ENCODE results near the gene DCHS1. TPM values are rescaled to one million over a fixed set of nuclear protein-coding genes. Genes with fewer than 3 reads are reported as not detected.

Gene DCHS1
- total and polyA plus RNA-seq, 9 of the 15 experiments (the other 6 are each of a cell fraction or from before 2014, with no cell fraction given) = 0.04 to 0.49 (median 0.14) TPM; not detected in 2

DNA sequence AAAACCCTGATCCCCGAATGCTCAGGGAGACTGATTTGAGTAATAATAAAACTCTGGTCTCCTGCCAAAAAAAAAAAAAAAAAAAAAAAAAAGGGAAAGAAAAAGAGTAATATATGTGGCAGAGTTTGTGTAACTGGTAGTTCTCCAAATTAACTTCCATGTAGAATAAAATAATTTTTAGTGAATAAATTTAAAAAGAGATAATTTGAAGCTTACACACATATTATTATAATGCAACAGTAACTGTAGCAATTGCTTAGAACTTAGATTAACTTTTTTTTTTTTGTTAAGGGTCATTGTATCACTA, 38.6 kb upstream of the DCHS1 start:
- Histone ChIP-seq H3K4me1 (replicated peaks in 1 of 2; ENCODE audit: control insufficient read depth in 2 of 2, insufficient read depth in 2 of 2, low read length in 2 of 2) (peaks cover 0 to 18% of the 10 kb centered on the region in 2 experiments; a peak in 3 of 5 replicates), H3K9me1 (ENCODE audit: control insufficient read depth, insufficient read depth, low read length) (no peaks in the 10 kb centered on the region), H2AFZ (ENCODE audit: low read depth, low read length) (no peak overlapping the region), H3K9me3 (replicated peaks; ENCODE audit: control insufficient read depth, insufficient read depth, low read depth, low read length) (peaks cover 5% of the 10 kb centered on the region), H3K27me3 (ENCODE audit: control insufficient read depth in 2 of 2, insufficient read depth in 2 of 2, low read length in 2 of 2) (no peaks in the 10 kb centered on the region), H3K27ac (ENCODE audit: extremely low read depth, low read depth, low read length) (no peak overlapping the region), H3K79me2 (ENCODE audit: control insufficient read depth, insufficient read depth, low read length) (peaks cover 25% of the 10 kb centered on the region), H3K36me3 (ENCODE audit: control insufficient read depth, insufficient read depth, low read length) (peaks cover 27% of the 10 kb centered on the region), H3K9ac (ENCODE audit: insufficient read depth in 1 of 2, low read depth in 2 of 2, low read length in 2 of 2) (no peak overlapping the region), H3K4me3 (no peak overlapping the region), H4K20me1 (replicated peaks; ENCODE audit: control insufficient read depth, insufficient read depth, low read length) (no peaks in the 10 kb centered on the region), H3K4me2 (ENCODE audit: insufficient read depth, low read length) (no peak overlapping the region)
- BruUV-seq (replicated peaks) = no TSS peak
- intact Hi-C loops (cut with micrococcal nuclease) (no loop called here), in situ Hi-C loops (cut with MboI) (no loop called here)
- POLR2A ChIA-PET = interaction anchor here (1.0 to 1.7 kb wide), 3 partner anchors 8 to 11 kb away, joined by 3 to 5 read pairs (median 5); partner anchors contain the start of gene MRPL17
- no peak for ATAC-seq
- CTCF ChIA-PET (ENCODE audit: low intra/inter-chr PET ratio) = no interaction called here
- DNase-seq (ENCODE audit: extremely low read depth in 1 of 4, low spot score in 3 of 4) = no peak
- 0% methylated on average over 1 of the region's 1 CpG for WGBS (ENCODE audit: insufficient coverage, low coverage, missing lambda C conversion rate)
- FAIRE-seq = no peak
- TF ChIP-seq, protein P1, sequence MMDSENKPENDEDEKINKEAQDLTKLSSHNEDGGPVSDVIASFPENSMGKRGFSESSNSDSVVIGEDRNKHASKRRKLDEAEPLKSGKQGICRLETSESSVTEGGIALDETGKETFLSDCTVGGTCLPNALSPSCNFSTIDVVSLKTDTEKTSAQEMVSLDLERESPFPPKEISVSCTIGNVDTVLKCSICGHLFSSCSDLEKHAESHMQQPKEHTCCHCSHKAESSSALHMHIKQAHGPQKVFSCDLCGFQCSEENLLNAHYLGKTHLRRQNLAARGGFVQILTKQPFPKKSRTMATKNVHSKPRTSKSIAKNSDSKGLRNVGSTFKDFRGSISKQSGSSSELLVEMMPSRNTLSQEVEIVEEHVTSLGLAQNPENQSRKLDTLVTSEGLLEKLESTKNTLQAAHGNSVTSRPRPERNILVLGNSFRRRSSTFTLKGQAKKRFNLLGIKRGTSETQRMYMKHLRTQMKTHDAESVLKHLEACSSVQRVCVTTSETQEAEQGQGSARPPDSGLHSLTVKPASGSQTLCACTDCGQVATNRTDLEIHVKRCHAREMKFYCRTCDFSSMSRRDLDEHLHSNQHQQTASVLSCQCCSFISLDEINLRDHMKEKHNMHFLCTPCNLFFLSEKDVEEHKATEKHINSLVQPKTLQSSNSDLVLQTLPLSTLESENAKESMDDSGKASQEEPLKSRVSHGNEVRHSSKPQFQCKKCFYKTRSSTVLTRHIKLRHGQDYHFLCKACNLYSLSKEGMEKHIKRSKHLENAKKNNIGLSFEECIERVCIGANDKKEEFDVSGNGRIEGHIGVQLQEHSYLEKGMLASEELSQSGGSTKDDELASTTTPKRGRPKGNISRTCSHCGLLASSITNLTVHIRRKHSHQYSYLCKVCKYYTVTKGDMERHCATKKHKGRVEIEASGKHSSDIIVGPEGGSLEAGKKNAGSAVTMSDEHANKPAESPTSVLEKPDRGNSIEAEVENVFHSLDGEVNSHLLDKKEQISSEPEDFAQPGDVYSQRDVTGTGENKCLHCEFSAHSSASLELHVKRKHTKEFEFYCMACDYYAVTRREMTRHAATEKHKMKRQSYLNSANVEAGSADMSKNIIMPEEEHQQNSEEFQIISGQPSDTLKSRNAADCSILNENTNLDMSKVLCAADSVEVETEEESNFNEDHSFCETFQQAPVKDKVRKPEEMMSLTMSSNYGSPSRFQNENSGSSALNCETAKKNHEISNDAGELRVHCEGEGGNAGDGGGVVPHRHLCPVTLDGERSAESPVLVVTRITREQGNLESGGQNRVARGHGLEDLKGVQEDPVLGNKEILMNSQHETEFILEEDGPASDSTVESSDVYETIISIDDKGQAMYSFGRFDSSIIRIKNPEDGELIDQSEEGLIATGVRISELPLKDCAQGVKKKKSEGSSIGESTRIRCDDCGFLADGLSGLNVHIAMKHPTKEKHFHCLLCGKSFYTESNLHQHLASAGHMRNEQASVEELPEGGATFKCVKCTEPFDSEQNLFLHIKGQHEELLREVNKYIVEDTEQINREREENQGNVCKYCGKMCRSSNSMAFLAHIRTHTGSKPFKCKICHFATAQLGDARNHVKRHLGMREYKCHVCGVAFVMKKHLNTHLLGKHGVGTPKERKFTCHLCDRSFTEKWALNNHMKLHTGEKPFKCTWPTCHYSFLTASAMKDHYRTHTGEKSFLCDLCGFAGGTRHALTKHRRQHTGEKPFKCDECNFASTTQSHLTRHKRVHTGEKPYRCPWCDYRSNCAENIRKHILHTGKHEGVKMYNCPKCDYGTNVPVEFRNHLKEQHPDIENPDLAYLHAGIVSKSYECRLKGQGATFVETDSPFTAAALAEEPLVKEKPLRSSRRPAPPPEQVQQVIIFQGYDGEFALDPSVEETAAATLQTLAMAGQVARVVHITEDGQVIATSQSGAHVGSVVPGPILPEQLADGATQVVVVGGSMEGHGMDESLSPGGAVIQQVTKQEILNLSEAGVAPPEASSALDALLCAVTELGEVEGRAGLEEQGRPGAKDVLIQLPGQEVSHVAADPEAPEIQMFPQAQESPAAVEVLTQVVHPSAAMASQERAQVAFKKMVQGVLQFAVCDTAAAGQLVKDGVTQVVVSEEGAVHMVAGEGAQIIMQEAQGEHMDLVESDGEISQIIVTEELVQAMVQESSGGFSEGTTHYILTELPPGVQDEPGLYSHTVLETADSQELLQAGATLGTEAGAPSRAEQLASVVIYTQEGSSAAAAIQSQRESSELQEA (IDR thresholded peaks at IDR 0.05; ENCODE audit: low read depth) = no peak
- TF ChIP-seq ZNF384 (IDR thresholded peaks at IDR 0.05; ENCODE audit: low read depth, low read length) (peak; percentile 75), NFIC (IDR thresholded peaks at IDR 0.05) (peak; percentile 70), FOSL1 (tag; conservative IDR thresholded peaks at IDR 0.05) (peak; percentile 39; the same call in 1 of the 2 replicates)
- TF ChIP-seq, protein P2, sequence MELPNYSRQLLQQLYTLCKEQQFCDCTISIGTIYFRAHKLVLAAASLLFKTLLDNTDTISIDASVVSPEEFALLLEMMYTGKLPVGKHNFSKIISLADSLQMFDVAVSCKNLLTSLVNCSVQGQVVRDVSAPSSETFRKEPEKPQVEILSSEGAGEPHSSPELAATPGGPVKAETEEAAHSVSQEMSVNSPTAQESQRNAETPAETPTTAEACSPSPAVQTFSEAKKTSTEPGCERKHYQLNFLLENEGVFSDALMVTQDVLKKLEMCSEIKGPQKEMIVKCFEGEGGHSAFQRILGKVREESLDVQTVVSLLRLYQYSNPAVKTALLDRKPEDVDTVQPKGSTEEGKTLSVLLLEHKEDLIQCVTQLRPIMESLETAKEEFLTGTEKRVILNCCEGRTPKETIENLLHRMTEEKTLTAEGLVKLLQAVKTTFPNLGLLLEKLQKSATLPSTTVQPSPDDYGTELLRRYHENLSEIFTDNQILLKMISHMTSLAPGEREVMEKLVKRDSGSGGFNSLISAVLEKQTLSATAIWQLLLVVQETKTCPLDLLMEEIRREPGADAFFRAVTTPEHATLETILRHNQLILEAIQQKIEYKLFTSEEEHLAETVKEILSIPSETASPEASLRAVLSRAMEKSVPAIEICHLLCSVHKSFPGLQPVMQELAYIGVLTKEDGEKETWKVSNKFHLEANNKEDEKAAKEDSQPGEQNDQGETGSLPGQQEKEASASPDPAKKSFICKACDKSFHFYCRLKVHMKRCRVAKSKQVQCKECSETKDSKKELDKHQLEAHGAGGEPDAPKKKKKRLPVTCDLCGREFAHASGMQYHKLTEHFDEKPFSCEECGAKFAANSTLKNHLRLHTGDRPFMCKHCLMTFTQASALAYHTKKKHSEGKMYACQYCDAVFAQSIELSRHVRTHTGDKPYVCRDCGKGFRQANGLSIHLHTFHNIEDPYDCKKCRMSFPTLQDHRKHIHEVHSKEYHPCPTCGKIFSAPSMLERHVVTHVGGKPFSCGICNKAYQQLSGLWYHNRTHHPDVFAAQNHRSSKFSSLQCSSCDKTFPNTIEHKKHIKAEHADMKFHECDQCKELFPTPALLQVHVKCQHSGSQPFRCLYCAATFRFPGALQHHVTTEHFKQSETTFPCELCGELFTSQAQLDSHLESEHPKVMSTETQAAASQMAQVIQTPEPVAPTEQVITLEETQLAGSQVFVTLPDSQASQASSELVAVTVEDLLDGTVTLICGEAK (IDR thresholded peaks at IDR 0.05) = peak; percentile 51
- TF ChIP-seq, protein P2 (CRISPR knock-in tag; IDR thresholded peaks at IDR 0.05) = no peak

Measured in K562 (cell line).